K562 (cell line): ENCODE data around the gene ZFAND3. TPM values are rescaled to one million over a fixed set of nuclear protein-coding genes. Genes with fewer than 3 reads are reported as not detected.
A peak's percentile ranks its signal among the peaks of the same experiment; 100 is the strongest.

Experiments
- EP300 ChIP-seq: IDR thresholded peaks from 2 replicates; pipeline ENCODE4 v1.6.1; 2012; ENCODE audit warnings: low read length, improper control_type of control experiment
- JUN ChIP-seq, 2 experiments: sonication (generic) in 1 of 2; formaldehyde crosslinking in 1 of 2; IDR thresholded peaks; 2 replicates each; pipeline versions ENCODE4 v1.6.1 to v1.8.0; 2012 to 2022; ENCODE audit warnings: borderline replicate concordance in 2 of 2, mild to moderate bottlenecking in 2 of 2, improper control_type of control experiment in 1 of 2, low read depth in 1 of 2, low read length in 1 of 2, missing genetic modification reagents in 1 of 2
- KLF13 ChIP-seq: fragments of 450-650 bp; IDR thresholded peaks from 2 replicates; pipeline ENCODE4 v1.6.1; 2016; ENCODE audit warnings: missing genetic modification characterization, low read depth, mild to moderate bottlenecking, missing compliant biosample characterization, moderate library complexity, borderline replicate concordance
- MECOM ChIP-seq: fragments of 250-450 bp; sonication (Bioruptor Pico); IDR thresholded peaks from 2 replicates; pipeline ENCODE4 v1.8.0; 2022; ENCODE audit warnings: inconsistent platforms
- NBN ChIP-seq: fragments of 450-650 bp; IDR thresholded peaks from 2 replicates; pipeline ENCODE4 v1.6.1; 2016; ENCODE audit warnings: low read depth, mild to moderate bottlenecking
- PHF8 ChIP-seq: fragments of 200-600 bp; sonication (generic); IDR thresholded peaks from 2 replicates; pipeline ENCODE4 v1.6.1; 2012; ENCODE audit warnings: mixed run types, mild to moderate bottlenecking, inconsistent platforms, low read length, moderate library complexity, borderline replicate concordance
- RAD21 ChIP-seq, 2 experiments: fragments of 250-450 bp in 1 of 2; fragments of 450-650 bp in 1 of 2; sonication (Bioruptor Pico) in 1 of 2; formaldehyde crosslinking in 1 of 2; IDR thresholded peaks in 1 of 2; conservative IDR thresholded peaks in 1 of 2; 2 replicates each; pipeline versions ENCODE4 v1.4.0 to v1.8.0; 2020 to 2022; ENCODE audit warnings: mild to moderate bottlenecking in 2 of 2, moderate library complexity in 1 of 2
- RBFOX2 ChIP-seq: fragments of 200-400 bp; formaldehyde crosslinking; IDR thresholded peaks from 2 replicates; pipeline ENCODE4 v1.6.1; 2017; ENCODE audit warnings: low read depth, mild to moderate bottlenecking, low read length, moderate library complexity
- ZNF232 ChIP-seq: sonication (generic); formaldehyde crosslinking; IDR thresholded peaks from 2 replicates; pipeline ENCODE4 v1.8.0; 2022; ENCODE audit warnings: mild to moderate bottlenecking, missing genetic modification reagents
- ZNF75A ChIP-seq: fragments of 450-650 bp; formaldehyde crosslinking; IDR thresholded peaks from 2 replicates; pipeline ENCODE4 v1.4.0; 2020; ENCODE audit warnings: mild to moderate bottlenecking
- ZNF764 ChIP-seq: fragments of 250-450 bp; sonication (Bioruptor Pico); IDR thresholded peaks from 2 replicates; pipeline ENCODE4 v1.4.0; 2020; ENCODE audit warnings: low read depth, mild to moderate bottlenecking, moderate library complexity
- polyA plus RNA-seq, 8 experiments: library from polyadenylated mRNA; depleted of rRNA in 4 of 8; stranded (reverse) in 5 of 8; unstranded in 3 of 8; fragments of >200 nt; fragmentation: Nextera tagmentation in 2 of 8; fragmentation: Illumina TruSeq in 1 of 8; extraction: Ambion mirVana in 2 of 8; extraction: Trizol in 1 of 8; gene quantifications; 2 replicates each; pipeline versions ENCODE4 v1.2.1 to v1.2.3, GENCODE V29; 2011 to 2014; ENCODE audit warnings: inconsistent platforms in 1 of 8, missing spikeins in 1 of 8
- total RNA-seq, 7 experiments: library from RNA; depleted of rRNA in 6 of 7; stranded (reverse); fragments of >200 nt in 6 of 7; fragmentation: Illumina TruSeq in 2 of 7; extraction: Trizol in 2 of 7; gene quantifications; 2 replicates each; pipeline versions ENCODE4 v1.2.1 to v1.2.3, GENCODE V29; 2011 to 2021; ENCODE audit warnings: low replicate concordance in 1 of 7
- TF ChIP-seq, protein P1 (sequence below): fragments of 450-650 bp; IDR thresholded peaks from 2 replicates; pipeline ENCODE4 v1.6.1; 2016; ENCODE audit warnings: borderline replicate concordance
- TF ChIP-seq, protein P2 (sequence below): fragments of 200-800 bp; sonication (Bioruptor generic); IDR thresholded peaks from 2 replicates; pipeline ENCODE4 v1.6.1; 2016; ENCODE audit warnings: missing genetic modification characterization, missing compliant biosample characterization
- TF ChIP-seq, protein P3 (sequence below): fragments of 200-400 bp; formaldehyde crosslinking; IDR thresholded peaks from 2 replicates; pipeline ENCODE4 v1.6.1; 2017; ENCODE audit warnings: mild to moderate bottlenecking, low read depth, low read length, moderate library complexity
- TF ChIP-seq, protein P4 (sequence below): sonication (generic); formaldehyde crosslinking; IDR thresholded peaks from 2 replicates; pipeline ENCODE4 v1.8.0; 2022; ENCODE audit warnings: missing genetic modification reagents, mild to moderate bottlenecking, moderate library complexity, borderline replicate concordance

The ZFAND3 gene
- total and polyA plus RNA-seq, 9 of the 15 experiments (the other 6 are each of a cell fraction or from before 2014, with no cell fraction given): 0.81 to 26.6 (median 11.8) TPM

DNA sequence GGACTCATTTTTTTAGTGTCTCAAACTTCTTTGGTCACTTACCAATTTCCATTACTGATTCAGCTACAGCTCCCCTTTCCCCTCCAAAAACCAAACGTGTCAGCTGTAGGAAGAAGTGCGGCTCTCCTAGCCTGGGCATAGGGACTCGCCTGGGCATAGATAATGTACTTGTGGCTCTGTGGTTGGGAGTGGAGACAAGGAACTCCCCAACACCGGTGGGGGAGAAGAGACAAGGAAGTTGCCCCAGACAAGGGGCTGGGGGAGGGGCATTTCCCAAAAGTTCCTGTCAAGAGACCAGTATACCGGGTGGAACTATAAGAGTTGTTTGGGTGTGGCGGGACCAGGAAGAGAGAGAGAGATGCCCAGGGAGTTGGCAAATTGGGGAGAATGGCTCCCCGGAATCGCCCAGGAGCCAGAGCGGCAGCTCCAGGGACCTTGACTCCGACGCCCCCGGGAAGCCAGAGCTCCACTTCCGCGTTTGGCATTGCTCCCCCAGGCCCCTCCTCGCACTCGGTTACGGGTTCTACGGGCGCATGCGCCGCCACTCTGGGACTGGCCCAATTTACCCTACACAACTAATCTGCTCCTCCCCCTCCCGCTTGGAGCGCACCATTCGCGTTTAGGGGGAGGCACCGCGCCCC, 871 bp upstream of the ZFAND3 start (continued):
- TF ChIP-seq, protein P1, sequence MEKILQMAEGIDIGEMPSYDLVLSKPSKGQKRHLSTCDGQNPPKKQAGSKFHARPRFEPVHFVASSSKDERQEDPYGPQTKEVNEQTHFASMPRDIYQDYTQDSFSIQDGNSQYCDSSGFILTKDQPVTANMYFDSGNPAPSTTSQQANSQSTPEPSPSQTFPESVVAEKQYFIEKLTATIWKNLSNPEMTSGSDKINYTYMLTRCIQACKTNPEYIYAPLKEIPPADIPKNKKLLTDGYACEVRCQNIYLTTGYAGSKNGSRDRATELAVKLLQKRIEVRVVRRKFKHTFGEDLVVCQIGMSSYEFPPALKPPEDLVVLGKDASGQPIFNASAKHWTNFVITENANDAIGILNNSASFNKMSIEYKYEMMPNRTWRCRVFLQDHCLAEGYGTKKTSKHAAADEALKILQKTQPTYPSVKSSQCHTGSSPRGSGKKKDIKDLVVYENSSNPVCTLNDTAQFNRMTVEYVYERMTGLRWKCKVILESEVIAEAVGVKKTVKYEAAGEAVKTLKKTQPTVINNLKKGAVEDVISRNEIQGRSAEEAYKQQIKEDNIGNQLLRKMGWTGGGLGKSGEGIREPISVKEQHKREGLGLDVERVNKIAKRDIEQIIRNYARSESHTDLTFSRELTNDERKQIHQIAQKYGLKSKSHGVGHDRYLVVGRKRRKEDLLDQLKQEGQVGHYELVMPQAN: peak; percentile 55; the same call in 1 of the 2 replicates
- TF ChIP-seq NBN: peak; percentile 37; the same call in 1 of the 2 replicates
- no peak for TF ChIP-seq ZNF232 (CRISPR knock-in tag)
- TF ChIP-seq MECOM (CRISPR knock-in tag): no peak
- TF ChIP-seq ZNF764 (CRISPR knock-in tag): no peak; the same call in 1 of the 2 replicates
- peak; percentile 47 for TF ChIP-seq EP300
- TF ChIP-seq KLF13 (tag): peak; percentile 37; the same call in 1 of the 2 replicates
- 0 out of 2 replicates have a peak, but pooled peaks have one; percentile 16 for TF ChIP-seq JUN (IDR thresholded peaks at IDR 0.05; ENCODE audit: borderline replicate concordance, low read depth, low read length)
- no peak for TF ChIP-seq JUN (CRISPR knock-in tag; IDR thresholded peaks at IDR 0.05; ENCODE audit: borderline replicate concordance)
- TF ChIP-seq, protein P2, sequence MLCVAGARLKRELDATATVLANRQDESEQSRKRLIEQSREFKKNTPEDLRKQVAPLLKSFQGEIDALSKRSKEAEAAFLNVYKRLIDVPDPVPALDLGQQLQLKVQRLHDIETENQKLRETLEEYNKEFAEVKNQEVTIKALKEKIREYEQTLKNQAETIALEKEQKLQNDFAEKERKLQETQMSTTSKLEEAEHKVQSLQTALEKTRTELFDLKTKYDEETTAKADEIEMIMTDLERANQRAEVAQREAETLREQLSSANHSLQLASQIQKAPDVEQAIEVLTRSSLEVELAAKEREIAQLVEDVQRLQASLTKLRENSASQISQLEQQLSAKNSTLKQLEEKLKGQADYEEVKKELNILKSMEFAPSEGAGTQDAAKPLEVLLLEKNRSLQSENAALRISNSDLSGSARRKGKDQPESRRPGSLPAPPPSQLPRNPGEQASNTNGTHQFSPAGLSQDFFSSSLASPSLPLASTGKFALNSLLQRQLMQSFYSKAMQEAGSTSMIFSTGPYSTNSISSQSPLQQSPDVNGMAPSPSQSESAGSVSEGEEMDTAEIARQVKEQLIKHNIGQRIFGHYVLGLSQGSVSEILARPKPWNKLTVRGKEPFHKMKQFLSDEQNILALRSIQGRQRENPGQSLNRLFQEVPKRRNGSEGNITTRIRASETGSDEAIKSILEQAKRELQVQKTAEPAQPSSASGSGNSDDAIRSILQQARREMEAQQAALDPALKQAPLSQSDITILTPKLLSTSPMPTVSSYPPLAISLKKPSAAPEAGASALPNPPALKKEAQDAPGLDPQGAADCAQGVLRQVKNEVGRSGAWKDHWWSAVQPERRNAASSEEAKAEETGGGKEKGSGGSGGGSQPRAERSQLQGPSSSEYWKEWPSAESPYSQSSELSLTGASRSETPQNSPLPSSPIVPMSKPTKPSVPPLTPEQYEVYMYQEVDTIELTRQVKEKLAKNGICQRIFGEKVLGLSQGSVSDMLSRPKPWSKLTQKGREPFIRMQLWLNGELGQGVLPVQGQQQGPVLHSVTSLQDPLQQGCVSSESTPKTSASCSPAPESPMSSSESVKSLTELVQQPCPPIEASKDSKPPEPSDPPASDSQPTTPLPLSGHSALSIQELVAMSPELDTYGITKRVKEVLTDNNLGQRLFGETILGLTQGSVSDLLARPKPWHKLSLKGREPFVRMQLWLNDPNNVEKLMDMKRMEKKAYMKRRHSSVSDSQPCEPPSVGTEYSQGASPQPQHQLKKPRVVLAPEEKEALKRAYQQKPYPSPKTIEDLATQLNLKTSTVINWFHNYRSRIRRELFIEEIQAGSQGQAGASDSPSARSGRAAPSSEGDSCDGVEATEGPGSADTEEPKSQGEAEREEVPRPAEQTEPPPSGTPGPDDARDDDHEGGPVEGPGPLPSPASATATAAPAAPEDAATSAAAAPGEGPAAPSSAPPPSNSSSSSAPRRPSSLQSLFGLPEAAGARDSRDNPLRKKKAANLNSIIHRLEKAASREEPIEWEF (CRISPR knock-in tag): 0 out of 2 replicates have a peak, but pooled peaks have one; percentile 18
- TF ChIP-seq RAD21 (CRISPR knock-in tag; conservative IDR thresholded peaks at IDR 0.05 in 1 of 2, IDR thresholded peaks at IDR 0.05 in 1 of 2): peak; percentile 17 to 24; a peak in 3 of 4 replicates
- peak; percentile 91 for TF ChIP-seq RBFOX2
- 0 out of 2 replicates have a peak, but pooled peaks have one; percentile 16 for TF ChIP-seq ZNF75A
- TF ChIP-seq, protein P3, sequence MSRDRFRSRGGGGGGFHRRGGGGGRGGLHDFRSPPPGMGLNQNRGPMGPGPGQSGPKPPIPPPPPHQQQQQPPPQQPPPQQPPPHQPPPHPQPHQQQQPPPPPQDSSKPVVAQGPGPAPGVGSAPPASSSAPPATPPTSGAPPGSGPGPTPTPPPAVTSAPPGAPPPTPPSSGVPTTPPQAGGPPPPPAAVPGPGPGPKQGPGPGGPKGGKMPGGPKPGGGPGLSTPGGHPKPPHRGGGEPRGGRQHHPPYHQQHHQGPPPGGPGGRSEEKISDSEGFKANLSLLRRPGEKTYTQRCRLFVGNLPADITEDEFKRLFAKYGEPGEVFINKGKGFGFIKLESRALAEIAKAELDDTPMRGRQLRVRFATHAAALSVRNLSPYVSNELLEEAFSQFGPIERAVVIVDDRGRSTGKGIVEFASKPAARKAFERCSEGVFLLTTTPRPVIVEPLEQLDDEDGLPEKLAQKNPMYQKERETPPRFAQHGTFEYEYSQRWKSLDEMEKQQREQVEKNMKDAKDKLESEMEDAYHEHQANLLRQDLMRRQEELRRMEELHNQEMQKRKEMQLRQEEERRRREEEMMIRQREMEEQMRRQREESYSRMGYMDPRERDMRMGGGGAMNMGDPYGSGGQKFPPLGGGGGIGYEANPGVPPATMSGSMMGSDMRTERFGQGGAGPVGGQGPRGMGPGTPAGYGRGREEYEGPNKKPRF: no peak
- TF ChIP-seq, protein P4, sequence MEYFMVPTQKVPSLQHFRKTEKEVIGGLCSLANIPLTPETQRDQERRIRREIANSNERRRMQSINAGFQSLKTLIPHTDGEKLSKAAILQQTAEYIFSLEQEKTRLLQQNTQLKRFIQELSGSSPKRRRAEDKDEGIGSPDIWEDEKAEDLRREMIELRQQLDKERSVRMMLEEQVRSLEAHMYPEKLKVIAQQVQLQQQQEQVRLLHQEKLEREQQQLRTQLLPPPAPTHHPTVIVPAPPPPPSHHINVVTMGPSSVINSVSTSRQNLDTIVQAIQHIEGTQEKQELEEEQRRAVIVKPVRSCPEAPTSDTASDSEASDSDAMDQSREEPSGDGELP (CRISPR knock-in tag): no peak
- TF ChIP-seq PHF8: peak; percentile 98
